Stimulated activated CD4-positive, alpha-beta T cell treated with anti-CD3 and anti-CD28 coated beads, Interleukin-12 subunit alpha, Interleukin-12 subunit beta, amount 100 ng/mL, for 4 hours (primary cell): ENCODE measurements around the gene C2CD2L.
"Not testable (repeated sequence)": the region's sequence is repeated elsewhere in the genome, so short reads cannot be mapped to it uniquely, and the experiment has no call there.

Experiments
- DNase-seq: peaks from one replicate; pipeline ENCODE4 v3.0.0-alpha.2; 2020

Gene C2CD2L

DNA sequence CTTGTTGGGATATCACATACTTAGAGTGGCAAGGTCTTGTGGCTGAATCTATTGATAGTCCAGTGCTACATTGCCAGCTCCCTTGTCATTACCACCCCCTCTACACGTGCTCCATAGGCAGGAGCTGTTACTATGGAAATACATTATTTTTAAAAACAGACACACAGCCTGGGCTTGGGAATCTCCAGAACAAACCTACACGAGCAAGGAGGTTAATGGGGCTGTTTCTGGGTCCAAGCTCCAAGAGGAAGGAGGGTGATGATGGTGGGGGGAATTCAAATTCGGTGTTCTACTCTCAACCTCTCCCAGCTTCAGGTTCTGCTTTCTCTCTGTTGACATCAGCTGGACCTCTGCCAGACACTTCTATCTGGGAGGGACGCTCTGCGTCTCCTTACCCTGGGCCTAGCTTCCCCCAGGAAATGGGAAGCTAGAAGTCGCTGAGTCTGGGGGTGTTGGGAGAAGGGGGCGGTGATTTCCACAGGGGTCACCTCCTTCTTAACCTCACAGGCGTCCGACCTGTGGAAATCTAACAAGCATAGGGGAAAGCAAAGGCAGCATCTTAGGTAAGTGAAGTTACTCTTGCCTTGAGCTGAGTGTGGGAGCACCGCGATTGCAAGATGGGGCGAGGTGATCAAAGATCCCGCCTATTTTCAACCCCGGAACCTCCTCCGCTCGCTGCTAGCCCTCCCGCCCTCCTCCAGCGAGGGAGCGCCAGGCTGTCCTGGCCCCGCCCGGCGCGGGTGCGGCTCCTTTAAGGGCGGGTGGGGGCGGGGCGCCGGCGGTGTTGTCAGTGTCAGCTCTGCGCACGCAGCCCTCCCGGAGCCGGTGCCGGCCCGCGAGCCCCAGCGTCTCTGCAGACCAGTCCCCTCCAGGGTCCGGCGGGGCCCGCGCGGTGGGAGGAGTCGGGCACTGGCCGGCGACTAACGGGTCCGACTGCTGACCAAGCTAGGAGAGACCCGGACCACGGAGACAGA lies at the start of gene C2CD2L:
C2CD2L (plus strand) TSS at position 781 of the 974 bp plus-strand sequence. CDS start 398 bp downstream, outside the sequence.
- peak; percentile 86 for DNase-seq

DNA sequence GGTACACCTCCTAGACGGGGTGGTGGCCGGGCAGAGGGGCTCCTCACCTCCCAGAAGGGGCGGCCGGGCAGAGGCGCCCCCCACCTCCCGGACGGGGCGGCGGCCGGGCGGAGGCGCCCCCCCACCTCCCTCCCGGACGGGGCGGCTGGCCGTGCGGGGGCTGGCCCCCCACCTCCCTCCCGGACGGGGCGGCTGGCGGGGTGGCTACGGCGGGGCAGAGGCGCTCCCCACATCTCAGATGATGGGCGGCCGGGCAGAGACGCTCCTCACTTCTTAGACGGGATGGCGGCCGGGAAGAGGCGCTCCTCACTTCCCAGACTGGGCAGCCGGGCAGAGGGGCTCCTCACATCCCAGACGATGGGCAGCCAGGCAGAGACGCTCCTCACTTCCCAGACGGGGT lies 48.0 kb upstream of the C2CD2L start:
- DNase-seq = not testable (repeated sequence)

DNA sequence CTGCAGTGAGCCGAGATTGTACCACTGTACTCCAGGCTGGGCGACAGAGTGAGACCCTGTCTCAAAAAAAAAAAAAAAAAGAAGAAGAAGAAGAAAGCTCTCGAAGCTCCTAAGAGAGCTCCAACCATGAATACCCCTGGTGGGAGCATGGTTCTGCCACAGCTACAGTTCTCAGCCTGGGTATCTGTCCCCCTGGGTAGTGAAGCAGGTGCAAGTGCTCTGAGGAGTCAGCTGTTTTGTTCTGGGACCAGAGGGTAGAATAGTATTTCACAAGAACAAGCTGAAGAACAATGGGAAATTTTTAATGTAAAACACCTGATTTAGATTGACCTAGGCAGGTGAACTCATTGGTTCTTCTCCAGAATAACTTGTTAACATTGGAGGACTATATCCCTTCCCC lies 45.9 kb upstream of the C2CD2L start:
- no peak for DNase-seq

DNA sequence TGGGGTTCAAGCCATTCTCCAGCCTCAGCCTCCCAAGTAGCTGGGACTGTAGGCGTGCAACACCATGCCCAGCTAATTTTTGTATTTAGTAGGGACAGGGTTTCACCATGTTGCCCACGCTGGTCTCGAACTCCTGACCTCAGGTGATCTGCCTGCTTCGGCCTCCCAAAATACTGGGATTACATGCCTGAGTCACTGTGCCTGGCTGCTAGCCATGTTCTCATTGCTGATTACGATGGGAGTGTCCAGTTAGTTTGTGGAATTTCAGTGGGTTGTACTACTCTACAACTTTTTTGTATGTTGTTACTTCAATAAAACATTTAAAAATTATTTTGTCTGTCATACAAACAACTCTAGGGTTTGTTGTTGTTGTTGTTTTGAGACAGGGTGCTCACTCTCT lies 44.4 kb upstream of the C2CD2L start:
- DNase-seq = no peak

DNA sequence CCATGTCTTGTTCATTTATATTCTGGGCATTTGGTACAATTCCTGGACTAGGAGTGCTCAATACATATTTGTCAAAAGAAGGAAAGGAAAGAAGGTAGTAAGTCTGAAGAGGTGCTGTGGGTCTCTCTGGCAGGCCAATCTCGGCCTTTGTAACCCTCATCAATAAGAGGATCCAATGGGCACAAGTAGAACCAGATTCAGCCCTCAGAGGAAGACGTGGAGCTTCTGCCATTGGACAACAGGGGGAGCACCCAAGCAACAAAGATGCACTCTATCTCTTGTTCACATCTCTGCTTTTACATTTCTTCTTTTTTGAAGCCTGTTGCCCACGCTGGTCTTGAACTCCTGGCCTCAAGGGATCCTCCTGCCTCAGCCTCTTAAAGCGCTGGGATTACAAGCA lies 41.8 kb upstream of the C2CD2L start:
- DNase-seq = no peak

DNA sequence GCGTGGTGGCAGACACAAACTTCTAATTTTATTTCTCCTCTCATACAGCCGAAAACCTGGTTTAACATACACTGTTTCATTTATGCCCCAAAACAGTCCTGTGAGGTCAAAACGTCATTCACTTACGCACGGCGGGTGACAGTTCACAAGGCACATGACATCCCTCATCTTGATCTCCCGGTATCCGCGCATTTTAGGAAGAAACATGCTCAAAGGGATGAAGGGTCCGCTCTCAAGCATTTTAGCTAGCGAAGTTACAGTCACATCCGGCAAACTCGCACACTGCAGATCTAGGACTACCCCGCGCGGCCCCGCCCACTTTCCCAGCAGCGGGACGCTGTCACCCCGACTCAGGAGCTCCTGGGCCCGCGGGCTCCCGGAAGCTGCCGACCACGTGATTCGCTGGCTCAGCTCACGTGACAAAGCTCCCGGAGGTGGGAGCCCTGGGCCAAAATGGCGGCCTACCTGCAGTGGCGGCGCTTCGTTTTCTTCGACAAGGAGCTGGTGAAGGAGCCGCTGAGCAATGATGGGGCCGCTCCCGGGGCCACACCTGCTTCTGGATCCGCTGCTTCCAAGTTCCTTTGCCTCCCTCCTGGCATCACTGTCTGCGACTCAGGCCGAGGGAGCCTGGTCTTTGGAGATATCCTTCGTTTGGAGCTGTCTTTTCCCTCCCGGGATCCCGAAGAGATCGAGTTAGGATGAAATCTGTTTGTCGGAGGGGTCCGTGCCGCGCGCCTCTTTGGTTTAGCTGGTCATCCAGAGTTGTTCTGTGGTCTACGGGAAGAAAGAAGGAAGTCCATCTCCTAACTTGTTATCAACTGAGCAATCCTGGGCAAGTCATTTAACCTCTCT lies 39.5 kb upstream of the C2CD2L start, which contains the start of gene VPS11:
VPS11 (plus strand) TSS at position 448 of the 852 bp plus-strand sequence; CDS start at position 454, 6 bp downstream.
- peak; percentile 97 for DNase-seq

DNA sequence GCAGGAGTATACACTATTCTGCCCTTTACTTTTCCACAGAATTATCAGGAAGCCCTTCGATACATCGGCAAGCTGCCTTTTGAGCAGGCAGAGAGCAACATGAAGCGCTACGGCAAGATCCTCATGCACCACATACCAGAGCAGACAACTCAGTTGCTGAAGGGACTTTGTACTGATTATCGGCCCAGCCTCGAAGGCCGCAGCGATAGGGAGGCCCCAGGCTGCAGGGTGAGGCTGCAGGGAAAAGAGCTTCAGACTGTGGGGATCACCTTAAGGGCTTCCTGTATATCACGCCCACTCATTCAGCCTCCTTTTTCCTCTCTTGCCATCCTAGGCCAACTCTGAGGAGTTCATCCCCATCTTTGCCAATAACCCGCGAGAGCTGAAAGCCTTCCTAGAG lies 29.3 kb upstream of the C2CD2L start:
- DNase-seq = no peak

DNA sequence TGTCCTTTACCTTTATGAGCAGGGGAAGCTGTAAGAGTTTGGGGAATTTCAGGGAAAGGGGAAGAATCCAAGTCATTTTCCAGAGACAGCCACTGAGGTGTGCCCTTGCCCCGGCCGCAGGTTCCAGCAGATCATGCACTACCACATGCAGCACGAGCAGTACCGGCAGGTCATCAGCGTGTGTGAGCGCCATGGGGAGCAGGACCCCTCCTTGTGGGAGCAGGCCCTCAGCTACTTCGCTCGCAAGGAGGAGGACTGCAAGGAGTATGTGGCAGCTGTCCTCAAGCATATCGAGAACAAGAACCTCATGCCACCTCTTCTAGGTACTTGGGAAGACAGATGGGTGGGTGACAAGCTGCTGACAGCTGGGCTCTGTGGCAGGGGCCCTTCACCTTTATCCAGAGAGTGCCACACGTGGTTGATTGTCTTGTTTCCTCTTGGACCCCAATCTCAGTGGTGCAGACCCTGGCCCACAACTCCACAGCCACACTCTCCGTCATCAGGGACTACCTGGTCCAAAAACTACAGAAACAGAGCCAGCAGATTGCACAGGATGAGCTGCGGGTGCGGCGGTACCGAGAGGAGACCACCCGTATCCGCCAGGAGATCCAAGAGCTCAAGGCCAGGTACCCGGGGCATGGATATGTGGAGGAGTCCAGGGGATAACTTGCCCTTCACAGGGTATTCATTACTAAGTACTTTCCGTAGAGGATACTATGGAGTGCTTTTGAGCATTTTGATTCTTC lies 28.3 kb upstream of the C2CD2L start:
- DNase-seq = no peak

DNA sequence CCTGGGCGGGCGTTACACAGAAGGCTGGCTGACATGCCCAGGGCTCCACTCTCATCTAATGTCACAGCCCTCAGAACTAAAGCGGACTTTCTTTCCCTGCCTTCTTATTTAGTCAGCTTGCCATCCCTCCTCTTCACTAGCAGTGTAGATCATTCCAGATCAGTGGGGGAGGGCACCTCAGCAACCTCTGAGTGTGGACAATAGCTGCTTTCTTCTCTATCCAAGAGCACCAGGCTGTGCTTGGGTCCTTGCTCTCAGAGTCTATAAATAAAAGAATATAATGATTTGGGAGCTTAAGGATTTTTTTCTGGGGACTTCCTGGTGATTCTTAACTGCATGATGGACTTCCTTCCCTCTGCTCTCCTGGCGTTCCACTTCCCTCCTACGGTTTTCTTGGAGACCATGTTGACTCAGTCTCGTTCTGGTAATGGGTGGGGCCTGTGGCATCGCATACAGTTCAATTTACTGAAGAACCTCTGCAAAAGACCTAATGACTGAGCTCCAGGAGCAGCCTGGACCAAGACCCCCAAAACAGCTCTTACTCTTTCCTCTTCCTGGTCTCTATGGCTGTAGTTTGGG lies 25.4 kb upstream of the C2CD2L start:
- no peak for DNase-seq

DNA sequence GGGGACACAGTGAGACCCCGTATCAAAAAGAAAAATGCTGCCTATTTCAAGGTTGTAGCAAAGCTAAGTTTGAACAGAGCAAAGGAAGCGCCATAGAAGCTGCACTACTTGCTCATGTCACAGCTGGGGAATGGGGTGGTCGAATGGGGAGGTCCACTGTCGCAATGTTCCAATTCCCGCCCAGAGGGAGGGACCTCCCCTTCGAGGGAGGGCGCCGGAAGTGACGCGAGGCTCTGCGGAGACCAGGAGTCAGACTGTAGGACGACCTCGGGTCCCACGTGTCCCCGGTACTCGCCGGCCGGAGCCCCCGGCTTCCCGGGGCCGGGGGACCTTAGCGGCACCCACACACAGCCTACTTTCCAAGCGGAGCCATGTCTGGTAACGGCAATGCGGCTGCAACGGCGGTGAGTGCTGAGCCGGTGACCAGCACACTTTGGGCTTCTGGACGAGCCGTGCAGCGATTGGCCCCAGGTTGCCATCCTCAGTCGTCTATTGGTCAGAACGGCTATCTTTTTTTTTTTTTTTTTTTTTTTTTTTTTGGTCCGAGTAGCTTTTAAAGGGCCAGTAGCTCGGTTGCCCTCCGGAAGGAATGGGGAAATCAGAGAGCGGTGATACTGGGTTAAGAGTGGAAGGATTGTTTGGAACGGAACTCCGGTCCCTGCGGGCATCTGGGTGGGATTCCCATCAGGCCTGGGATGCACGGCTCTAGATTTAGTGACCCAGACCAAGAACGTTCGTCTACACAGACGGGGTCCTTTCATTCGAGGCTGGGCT lies 22.3 kb upstream of the C2CD2L start, which contains the start of gene HMBS:
HMBS (plus strand) TSS at position 219 of the 774 bp plus-strand sequence; CDS start at position 372, 153 bp downstream.
- peak; percentile 89 for DNase-seq

DNA sequence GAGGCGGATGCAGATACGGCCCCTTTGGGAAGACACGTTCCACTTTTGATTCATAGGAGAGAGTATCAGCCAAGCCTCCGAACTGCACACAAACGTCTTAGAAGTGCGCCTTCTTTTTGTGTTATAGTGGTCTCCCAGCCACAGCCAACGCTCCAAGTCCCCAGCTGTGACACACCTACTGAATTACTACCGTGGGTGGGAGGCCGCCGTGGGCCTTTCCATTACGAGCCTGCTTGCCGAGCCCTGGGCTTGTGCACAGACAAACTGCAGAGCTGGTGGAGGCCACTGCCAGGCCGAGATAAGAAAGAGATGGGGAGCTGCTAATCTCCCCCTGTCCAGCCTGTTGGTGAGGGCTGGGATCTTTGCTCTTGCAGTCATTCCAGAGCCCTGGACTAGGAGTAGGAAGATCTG lies 21.7 kb upstream of the C2CD2L start:
- peak; percentile 41 for DNase-seq

DNA sequence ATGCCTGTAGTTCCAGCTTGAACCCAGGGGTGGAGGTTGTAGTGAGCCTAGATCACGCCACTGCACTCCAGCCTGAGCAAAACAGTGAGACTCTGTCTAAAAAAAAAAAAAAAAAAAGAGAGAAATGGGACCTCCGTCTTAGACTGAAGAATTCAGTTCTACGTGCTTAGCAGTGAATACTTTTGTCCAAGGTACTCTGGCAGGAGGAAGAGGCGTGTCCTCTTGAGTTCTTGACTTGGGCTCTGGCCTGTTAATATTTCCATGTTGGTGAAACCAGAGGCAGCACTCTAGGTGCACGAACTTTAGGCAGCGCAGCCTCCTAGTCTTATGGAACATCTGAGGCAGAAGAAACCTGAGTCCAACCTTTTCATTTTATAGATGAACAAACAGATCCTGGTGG lies 20.0 kb upstream of the C2CD2L start:
- DNase-seq = no peak

DNA sequence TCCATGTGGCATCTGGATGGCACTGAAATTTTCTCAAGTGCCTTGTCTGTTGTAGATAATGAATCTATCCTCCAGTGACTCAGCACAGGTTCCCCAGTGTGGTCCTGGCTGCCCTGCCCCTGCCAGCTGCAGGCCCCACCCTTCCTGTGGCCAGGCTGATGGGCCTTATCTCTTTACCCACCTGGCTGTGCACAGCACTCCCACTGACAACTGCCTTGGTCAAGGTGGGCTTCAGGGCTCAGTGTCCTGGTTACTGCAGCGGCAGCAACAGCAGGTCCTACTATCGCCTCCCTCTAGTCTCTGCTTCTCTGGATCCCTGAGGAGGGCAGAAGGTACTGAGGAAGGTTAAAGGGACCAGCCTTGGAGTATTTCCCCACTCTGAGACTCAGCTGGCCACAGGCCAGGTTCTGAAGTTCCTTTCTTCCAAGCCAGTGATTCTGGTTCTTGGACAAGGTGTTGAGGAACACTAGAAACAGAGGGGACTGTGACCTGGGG lies 19.4 kb upstream of the C2CD2L start:
- no peak for DNase-seq

DNA sequence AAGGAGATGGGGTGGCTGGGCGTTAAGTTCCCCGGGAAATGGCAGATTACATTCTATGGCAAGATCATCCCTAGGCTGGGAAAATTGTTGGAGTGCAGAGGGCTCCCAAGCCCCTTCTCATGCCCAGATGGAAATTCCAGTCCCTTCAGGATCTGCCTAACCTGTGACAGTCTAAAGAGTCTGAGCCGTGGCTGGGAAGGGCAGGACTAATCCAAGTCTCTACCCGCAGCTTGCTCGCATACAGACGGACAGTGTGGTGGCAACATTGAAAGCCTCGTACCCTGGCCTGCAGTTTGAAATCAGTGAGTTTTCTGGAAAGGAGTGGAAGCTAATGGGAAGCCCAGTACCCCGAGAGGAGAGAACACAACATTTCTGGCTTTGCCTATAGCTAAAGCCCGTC lies 18.7 kb upstream of the C2CD2L start:
- DNase-seq = no peak

DNA sequence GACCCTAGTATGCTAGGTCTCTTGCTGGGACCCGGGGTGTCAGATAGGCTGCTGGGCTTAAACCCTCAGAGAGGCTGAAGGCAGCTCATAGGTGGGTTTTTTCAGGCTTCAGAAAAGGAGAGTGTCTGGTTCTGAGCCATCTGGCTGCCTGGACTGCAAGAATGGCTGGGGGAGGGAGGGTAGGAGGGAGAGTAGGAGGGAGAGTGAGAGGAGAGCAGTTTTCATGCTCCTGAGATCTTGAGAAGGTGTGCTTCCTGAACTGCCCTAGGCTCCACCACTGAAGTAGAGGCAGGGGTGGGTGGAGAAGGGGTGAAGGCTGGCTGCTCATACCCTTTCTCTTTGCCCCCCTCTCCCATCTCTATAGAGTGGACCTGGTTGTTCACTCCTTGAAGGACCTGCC lies 17.8 kb upstream of the C2CD2L start:
- DNase-seq = no peak

DNA sequence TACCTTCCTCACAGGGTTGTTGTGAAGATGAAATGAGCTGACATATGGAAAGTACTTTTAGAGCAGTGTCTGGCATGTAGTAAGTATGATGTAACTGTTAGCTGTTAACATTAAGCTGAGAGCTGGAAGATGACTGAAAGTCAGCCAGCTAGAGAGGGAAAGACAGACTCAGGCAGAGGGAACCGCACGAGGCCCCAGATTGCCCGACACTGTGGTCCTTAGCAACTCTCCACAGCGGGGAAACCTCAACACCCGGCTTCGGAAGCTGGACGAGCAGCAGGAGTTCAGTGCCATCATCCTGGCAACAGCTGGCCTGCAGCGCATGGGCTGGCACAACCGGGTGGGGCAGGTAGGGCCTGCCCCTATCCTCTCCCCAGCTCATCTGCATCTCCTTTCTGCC lies 16.0 kb upstream of the C2CD2L start:
- DNase-seq = no peak

DNA sequence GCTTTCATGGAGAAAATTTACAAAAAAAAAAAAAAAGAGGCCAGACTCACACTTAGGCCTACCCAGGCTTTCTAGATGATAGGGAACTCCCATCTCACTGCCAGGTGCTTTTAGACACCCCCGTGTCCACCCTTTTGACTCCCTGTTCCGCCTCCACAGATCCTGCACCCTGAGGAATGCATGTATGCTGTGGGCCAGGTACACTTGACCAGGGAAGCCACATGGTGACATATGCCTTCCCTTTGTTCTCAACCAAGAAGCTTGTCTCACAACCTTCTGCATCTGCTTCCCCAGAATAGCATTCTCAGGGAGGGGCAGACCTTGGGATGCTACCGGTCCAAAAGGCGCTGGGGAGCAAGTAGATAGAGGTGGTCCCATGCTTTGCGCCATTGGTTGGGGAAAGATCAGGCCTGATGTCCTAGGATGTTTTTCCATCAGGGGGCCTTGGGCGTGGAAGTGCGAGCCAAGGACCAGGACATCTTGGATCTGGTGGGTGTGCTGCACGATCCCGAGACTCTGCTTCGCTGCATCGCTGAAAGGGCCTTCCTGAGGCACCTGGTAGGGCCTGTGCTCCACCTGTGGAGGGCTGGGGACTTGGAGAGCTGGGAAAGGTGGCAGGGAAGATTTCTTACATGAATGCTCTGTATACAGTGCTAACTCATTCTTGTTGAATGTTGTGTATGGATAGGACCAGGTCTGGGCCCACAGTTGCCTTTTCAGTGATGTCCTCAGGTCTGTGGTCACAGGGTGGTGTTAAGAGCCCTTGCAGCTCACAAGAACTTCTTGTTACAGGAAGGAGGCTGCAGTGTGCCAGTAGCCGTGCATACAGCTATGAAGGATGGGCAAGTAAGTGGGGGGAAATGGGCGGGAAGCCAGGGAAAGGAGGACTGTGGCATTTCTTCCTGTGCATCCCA lies 14.9 kb upstream of the C2CD2L start:
- no peak for DNase-seq

DNA sequence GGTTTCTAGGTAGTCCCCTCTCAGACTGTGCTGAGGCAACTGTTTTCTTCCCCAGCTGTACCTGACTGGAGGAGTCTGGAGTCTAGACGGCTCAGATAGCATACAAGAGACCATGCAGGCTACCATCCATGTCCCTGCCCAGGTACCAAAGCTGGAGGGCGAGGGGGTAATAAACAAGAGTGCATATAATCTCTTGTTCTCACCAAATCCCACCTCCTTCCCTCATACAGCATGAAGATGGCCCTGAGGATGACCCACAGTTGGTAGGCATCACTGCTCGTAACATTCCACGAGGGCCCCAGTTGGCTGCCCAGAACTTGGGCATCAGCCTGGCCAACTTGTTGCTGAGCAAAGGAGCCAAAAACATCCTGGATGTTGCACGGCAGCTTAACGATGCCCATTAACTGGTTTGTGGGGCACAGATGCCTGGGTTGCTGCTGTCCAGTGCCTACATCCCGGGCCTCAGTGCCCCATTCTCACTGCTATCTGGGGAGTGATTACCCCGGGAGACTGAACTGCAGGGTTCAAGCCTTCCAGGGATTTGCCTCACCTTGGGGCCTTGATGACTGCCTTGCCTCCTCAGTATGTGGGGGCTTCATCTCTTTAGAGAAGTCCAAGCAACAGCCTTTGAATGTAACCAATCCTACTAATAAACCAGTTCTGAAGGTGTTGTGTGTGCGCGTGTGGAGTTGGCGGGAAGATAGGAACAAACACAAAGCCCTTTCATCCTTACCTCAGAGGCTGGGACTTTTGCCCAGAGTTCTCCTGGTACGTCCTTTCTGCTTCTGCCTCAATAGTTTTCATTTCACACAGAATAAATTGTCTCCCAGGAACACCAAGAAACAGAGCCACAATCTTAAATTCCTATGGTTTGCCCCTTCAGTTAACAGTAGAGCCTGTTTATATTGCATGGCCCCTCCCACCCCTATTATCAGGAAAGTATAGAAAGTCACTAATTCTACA lies 14.0 kb upstream of the C2CD2L start:
- no peak for DNase-seq
